Thyroid gland (tissue), 4 donors: ENCODE data around the gene P2RY8.

Source experiments
- CTCF ChIP-seq, 6 experiments: fragments of 200-600 bp in 3 of 6; fragments of 450-650 bp in 3 of 6; sonication (generic) in 3 of 6; IDR thresholded peaks; one replicate each; pipeline ENCODE4 v1.5.1; 2016 to 2019; ENCODE audit warnings: antibody characterized with exemption in 6 of 6, mild to moderate bottlenecking in 2 of 6, inconsistent platforms in 1 of 6, moderate library complexity in 1 of 6
- POLR2A ChIP-seq, 2 donors: fragments of 450-650 bp; IDR thresholded peaks; one replicate each; pipeline ENCODE4 v1.6.1; 2017; ENCODE audit warnings: antibody characterized with exemption in 2 of 2, mild to moderate bottlenecking in 2 of 2, moderate library complexity in 1 of 2

DNA sequence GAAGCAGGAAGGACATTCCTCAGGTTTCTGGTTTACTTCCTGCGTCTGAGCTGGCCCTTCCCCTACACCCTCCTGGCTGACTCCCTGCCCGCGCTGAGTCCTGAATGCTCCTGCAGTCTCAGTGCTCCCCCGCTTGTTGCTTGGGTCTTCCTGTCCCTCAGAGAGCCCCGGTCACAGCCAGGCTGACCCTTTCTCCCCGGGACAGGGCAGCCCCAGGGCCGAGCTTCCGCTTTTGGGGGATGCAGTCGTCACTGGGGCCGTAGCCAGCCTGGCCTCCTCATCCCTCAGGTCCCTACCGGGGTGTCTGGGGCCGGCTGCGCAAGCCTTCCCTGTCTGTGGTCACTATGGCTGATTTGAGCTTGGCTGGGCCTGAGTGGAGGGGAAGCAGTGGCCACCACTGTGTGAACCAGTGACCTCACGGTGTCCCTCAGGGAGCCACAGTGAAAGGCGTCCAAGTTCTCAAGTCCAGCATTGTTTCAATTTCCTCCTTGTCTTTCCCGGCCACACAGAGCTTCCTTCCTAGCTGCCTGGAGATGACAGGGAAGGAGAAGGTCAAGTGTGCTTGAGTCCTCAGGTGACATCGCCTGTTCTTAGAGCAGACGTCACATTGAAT, 50.1 kb downstream of the P2RY8 start:
- TF ChIP-seq CTCF (IDR thresholded peaks at IDR 0.05) (no peak), POLR2A (IDR thresholded peaks at IDR 0.05) (no peak)
